B cell (primary cell): Measurements from ENCODE around the gene ZNF407.

Source experiments
- EZH2 ChIP-seq: IDR thresholded peaks from 2 replicates; pipeline ENCODE4 v1.6.1; 2012; ENCODE audit warnings: borderline replicate concordance, low read depth, mild to moderate bottlenecking, moderate library complexity, low read length; ENCODE audit not compliant: insufficient read depth, poor library complexity, severe bottlenecking
- TF ChIP-seq, protein P1 (sequence below): fragments of 200-600 bp; IDR thresholded peaks from one replicate; pipeline ENCODE4 v1.8.0; 2022; ENCODE audit warnings: antibody characterized with exemption, mild to moderate bottlenecking

DNA sequence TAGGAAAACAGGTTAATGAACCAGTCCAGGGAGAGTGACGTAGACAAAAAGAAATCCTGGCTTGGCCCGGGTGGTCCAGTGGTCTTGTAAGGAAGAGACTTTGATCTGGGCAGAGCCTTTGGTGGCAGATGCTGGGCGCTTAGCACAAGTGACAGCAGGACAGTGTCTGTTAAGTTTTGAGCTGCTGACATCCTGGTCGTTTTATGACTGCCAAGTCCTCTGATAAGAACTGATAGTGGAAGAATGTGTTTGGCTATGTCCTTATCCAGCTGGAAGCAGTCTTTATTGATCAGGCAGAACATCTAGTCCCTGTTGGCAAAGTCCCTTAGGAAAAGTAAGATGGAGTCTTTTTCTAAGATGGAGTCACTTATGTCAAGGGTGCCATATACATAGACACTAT, 27.4 kb upstream of the ZNF407 start:
- TF ChIP-seq, protein P1, sequence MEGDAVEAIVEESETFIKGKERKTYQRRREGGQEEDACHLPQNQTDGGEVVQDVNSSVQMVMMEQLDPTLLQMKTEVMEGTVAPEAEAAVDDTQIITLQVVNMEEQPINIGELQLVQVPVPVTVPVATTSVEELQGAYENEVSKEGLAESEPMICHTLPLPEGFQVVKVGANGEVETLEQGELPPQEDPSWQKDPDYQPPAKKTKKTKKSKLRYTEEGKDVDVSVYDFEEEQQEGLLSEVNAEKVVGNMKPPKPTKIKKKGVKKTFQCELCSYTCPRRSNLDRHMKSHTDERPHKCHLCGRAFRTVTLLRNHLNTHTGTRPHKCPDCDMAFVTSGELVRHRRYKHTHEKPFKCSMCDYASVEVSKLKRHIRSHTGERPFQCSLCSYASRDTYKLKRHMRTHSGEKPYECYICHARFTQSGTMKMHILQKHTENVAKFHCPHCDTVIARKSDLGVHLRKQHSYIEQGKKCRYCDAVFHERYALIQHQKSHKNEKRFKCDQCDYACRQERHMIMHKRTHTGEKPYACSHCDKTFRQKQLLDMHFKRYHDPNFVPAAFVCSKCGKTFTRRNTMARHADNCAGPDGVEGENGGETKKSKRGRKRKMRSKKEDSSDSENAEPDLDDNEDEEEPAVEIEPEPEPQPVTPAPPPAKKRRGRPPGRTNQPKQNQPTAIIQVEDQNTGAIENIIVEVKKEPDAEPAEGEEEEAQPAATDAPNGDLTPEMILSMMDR = no peak
- no peak for TF ChIP-seq EZH2
